ENCODE results near the gene SMC1A. TPM values are rescaled to one million over a fixed set of nuclear protein-coding genes. Genes with fewer than 3 reads are reported as not detected.
A peak's percentile ranks its signal among the peaks of the same experiment; 100 is the strongest.

SMC1A gene
- total RNA-seq, 1 experiment from 2014 or later = 102 TPM

- Mint-ChIP-seq H3K9me3 (ENCODE audit: unreplicated experiment) (no peaks in the 10 kb centered on the region), H3K36me3 (ENCODE audit: insufficient read depth, unreplicated experiment) (peaks cover 8% of the 10 kb centered on the region), H3K27me3 (ENCODE audit: insufficient read depth, unreplicated experiment) (no peaks in the 10 kb centered on the region), H3K27ac (ENCODE audit: unreplicated experiment) (no peak overlapping the region), H3K4me1 (ENCODE audit: low read depth, unreplicated experiment) (peaks cover 7% of the 10 kb centered on the region), H3K4me3 (ENCODE audit: unreplicated experiment) (no peak overlapping the region)
- no peaks in the 10 kb centered on the region for H3K36me3 ChIP-seq (ENCODE audit: control insufficient read depth, insufficient read depth, low read length)
- DNase-seq = no peak
- POLR2A ChIA-PET = no interaction called here
- H3K9me3 ChIP-seq = no peaks in the 10 kb centered on the region
- no peak overlapping the region for H3K4me3 ChIP-seq (ENCODE audit: low read depth, low read length)
- peaks cover 7% of the 10 kb centered on the region; the same call in 1 of the 2 replicates for H3K4me1 ChIP-seq
- no TSS peak for BruUV-seq (replicated peaks)
- no peak for TF ChIP-seq CTCF (IDR thresholded peaks at IDR 0.05; ENCODE audit: insufficient read depth in 1 of 2, low read depth in 1 of 2, low read length in 1 of 2, severe bottlenecking in 1 of 2, unreplicated experiment in 1 of 2)
- CTCF ChIA-PET = interaction anchor here (1.0 to 1.8 kb wide), 3 partner anchors 122 to 143 kb away, joined by 4 to 5 read pairs (median 4); no protein-coding TSS in a partner anchor
- no peaks in the 10 kb centered on the region for H3K27me3 ChIP-seq (replicated peaks; ENCODE audit: control insufficient read depth, insufficient read depth, low read length)
- intact Hi-C loops (cut with micrococcal nuclease; ENCODE audit: unreplicated experiment) = no loop called here
These were observed 14.8 kb upstream of the SMC1A start for GRCh38 chrX:53437206-53437605.

GRCh38 chrX:53435997-53436396, 13.5 kb upstream of the SMC1A start:
- POLR2A ChIA-PET = interaction anchor here (0.5 kb wide), 1 partner anchor 472 kb away, joined by 3 read pairs; no protein-coding TSS in a partner anchor
- no peak overlapping the region for H3K4me3 Mint-ChIP-seq (ENCODE audit: unreplicated experiment)

More at GRCh38 chrX:53435997-53436396, 13.5 kb upstream of the SMC1A start:
- Histone ChIP-seq H3K27me3 (replicated peaks; ENCODE audit: control insufficient read depth, insufficient read depth, low read length) (no peaks in the 10 kb centered on the region), H3K4me3 (ENCODE audit: low read depth, low read length) (no peak overlapping the region), H3K4me1 (peaks cover 7% of the 10 kb centered on the region; the same call in 1 of the 2 replicates), H3K9me3 (no peaks in the 10 kb centered on the region), H3K36me3 (ENCODE audit: control insufficient read depth, insufficient read depth, low read length) (no peaks in the 10 kb centered on the region; the same call in none of the 2 replicates)
- H3K9me3 Mint-ChIP-seq (ENCODE audit: unreplicated experiment) = no peaks in the 10 kb centered on the region
- CTCF ChIA-PET = interaction anchor here (0.5 to 1.8 kb wide), 6 partner anchors 10 to 612 kb away, joined by 3 to 5 read pairs (median 4); no protein-coding TSS in a partner anchor
- peaks cover 7% of the 10 kb centered on the region for H3K4me1 Mint-ChIP-seq (ENCODE audit: low read depth, unreplicated experiment)
- TF ChIP-seq CTCF (IDR thresholded peaks at IDR 0.05; ENCODE audit: insufficient read depth in 1 of 2, low read depth in 1 of 2, low read length in 1 of 2, severe bottlenecking in 1 of 2, unreplicated experiment in 1 of 2) = peak; percentile 48 to 84
- intact Hi-C loops (cut with micrococcal nuclease; ENCODE audit: unreplicated experiment) = no loop called here
- no peak overlapping the region for H3K27ac Mint-ChIP-seq (ENCODE audit: unreplicated experiment)
- H3K27me3 Mint-ChIP-seq (ENCODE audit: insufficient read depth, unreplicated experiment) = no peaks in the 10 kb centered on the region
- DNase-seq = peak; percentile 61 to 67
- peaks cover 8% of the 10 kb centered on the region for H3K36me3 Mint-ChIP-seq (ENCODE audit: insufficient read depth, unreplicated experiment)
- BruUV-seq (replicated peaks) = no TSS peak
